ENCODE data around the gene LRP5.
"Not testable (repeated sequence)": the region's sequence is repeated elsewhere in the genome, so short reads cannot be mapped to it uniquely, and the experiment has no call there.

The LRP5 gene

DNA sequence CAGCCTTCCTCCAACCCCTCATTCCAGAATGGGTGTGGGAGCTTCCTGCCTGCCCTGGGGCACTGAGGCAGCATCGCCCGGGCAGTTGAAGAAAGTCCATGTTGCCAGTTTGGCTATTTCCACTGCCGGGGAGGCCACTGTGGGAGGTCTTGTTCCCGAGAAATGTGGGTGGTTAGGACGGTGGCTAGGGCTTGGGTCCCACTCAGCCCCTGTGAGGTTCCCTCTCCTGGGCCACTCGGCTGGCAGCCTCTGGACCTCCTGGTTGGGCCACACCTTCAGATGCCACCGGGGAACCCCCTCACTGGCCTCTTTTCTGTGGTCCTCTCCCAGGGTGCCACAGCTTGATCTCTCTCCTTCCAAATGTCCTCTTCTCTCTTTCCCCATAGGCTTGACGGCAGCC, 143.1 kb downstream of the LRP5 start:
- CTCF ChIA-PET, result interaction anchor here (2.1 kb wide), 1 partner anchor 9 kb away, joined by 6 read pairs; no protein-coding TSS in a partner anchor
- POLR2A ChIA-PET, result no interaction called here
- TF ChIP-seq CTCF (IDR thresholded peaks at IDR 0.05; ENCODE audit: insufficient read depth, low read length, missing control alignments), result no peak
- DNase-seq (ENCODE audit: low read depth, low spot score), result no peak
- no peak overlapping the region for H3K4me3 ChIP-seq (ENCODE audit: low read depth, low read length)

DNA sequence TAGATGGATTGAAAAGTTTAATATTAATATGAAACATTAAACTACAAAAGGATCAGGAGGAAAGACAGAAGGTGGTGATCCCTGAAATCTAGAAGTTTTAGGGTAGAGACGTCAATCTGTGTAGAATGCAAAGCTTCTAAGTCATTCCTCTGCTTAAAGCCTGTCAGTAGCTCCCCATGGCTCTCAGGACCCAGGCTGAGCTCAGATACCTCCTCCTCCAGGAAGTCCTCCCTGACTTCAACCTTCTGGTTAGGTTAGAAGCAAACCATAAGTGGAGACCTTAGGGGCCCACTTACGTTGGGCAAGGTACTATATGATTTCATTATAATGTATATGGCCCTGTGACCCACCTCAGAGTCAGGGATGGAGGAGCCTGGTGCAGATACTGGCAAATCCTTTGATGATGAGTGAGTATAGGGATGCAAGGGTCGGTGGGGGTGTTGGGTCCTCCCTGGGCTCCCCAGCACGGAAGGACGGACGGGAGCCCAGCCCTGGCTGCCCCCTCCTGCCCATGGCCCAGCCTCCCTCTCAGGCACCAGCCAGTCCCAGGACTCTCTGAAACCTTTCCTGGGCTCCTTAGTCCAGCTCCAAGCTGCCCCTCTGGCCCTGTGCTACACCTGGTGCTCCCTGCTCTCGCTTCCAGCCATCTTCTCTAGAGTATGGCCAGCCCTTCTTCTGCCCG, 145.0 kb downstream of the LRP5 start:
- CTCF ChIA-PET, result interaction anchor here (0.8 to 1.4 kb wide), 2 partner anchors 8 to 14 kb away, joined by 3 to 4 read pairs; no protein-coding TSS in a partner anchor
- no peak overlapping the region for H3K4me3 ChIP-seq (ENCODE audit: low read depth, low read length)
- DNase-seq (ENCODE audit: low read depth, low spot score), result no peak
- no peak for TF ChIP-seq CTCF (IDR thresholded peaks at IDR 0.05; ENCODE audit: insufficient read depth, low read length, missing control alignments)
- POLR2A ChIA-PET, result no interaction called here

GRCh38 chr11:68457898-68458249, 145.5 kb downstream of the LRP5 start:
- no peak for TF ChIP-seq CTCF (IDR thresholded peaks at IDR 0.05; ENCODE audit: insufficient read depth, low read length, missing control alignments)
- DNase-seq (ENCODE audit: low read depth, low spot score), result no peak
- POLR2A ChIA-PET, result no interaction called here
- CTCF ChIA-PET, result interaction anchor here (1.4 kb wide), 1 partner anchor 9 kb away, joined by 4 read pairs; no protein-coding TSS in a partner anchor
- no peak overlapping the region for H3K4me3 ChIP-seq (ENCODE audit: low read depth, low read length)

DNA sequence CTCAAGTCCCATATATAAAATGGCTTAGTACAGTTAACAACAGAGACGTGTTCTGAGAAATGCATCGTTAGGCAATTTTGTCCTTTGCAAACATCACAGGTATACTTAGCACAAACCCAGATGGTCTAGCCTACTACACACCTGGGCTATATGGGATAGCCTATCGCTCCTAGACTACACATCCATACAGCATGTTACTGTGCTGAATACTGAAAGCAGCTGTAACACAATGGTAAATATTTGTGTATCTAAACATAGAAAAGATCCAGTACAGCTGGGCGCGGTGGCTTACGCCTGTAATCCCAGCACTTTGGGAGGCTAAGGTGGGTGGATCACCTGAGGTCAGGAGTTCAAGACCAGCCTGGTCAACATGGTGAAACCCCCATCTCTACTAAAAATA, 145.9 kb downstream of the LRP5 start:
- H3K4me3 ChIP-seq (ENCODE audit: low read depth, low read length); DNase-seq (ENCODE audit: low read depth, low spot score); POLR2A ChIA-PET: not testable (repeated sequence)
- CTCF ChIA-PET, result interaction anchor here (1.2 to 1.6 kb wide), 3 partner anchors 10 to 431 kb away, joined by 3 to 4 read pairs (median 3); no protein-coding TSS in a partner anchor

DNA sequence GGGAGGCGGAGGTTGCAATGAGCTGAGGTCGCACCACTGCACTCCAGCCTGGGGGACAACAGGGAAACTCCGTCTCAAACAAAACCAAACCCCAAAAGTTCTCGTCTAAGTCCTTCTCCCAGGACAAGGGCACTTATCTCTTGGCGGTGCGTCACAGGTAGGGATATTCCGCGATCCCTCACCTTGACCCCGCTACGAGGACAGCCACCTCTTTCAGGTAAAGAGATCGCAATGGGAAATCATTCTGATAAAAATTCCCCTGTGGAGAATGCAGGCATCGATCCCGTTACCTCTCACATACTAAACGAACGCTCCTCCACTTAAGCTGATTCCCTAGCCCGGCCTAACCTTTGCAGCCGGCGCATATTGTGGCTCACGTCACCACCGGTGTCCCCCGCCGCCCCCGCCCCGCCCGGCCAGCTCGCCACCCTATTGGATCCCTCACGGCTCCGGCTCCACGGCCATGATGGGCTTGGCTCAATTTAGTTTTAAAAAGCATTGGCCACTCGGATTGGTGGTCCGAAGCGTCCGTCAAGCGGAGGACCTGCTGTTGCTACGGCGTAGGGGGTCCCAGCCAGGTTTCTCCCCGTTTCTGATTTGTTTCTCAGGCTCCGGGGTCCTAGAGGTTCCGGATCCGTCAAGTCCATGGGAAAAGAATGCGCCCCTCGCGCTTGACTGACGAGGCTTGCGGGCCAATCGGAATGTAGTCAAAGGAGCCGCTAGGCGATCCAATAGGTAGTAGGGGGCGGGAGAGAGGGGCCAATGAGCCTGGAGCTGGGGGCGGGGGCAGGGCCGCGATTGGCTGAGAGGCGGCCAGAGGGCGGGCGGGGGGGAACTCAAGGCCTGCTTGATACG, 147.7 kb downstream of the LRP5 start:
- no peak for TF ChIP-seq CTCF (IDR thresholded peaks at IDR 0.05; ENCODE audit: insufficient read depth, low read length, missing control alignments)
- DNase-seq (ENCODE audit: low read depth, low spot score), result peak; percentile 93
- peak overlapping the region; percentile 83 for H3K4me3 ChIP-seq (ENCODE audit: low read depth, low read length)
- ChIA-PET POLR2A (interaction anchor here (0.7 to 1.0 kb wide), 2 partner anchors 188 to 203 kb away, joined by 3 read pairs; partner anchors contain the start of gene C11orf24), CTCF (interaction anchor here (1.0 to 1.6 kb wide), 3 partner anchors 12 to 429 kb away, joined by 3 to 4 read pairs (median 3); no protein-coding TSS in a partner anchor)

DNA sequence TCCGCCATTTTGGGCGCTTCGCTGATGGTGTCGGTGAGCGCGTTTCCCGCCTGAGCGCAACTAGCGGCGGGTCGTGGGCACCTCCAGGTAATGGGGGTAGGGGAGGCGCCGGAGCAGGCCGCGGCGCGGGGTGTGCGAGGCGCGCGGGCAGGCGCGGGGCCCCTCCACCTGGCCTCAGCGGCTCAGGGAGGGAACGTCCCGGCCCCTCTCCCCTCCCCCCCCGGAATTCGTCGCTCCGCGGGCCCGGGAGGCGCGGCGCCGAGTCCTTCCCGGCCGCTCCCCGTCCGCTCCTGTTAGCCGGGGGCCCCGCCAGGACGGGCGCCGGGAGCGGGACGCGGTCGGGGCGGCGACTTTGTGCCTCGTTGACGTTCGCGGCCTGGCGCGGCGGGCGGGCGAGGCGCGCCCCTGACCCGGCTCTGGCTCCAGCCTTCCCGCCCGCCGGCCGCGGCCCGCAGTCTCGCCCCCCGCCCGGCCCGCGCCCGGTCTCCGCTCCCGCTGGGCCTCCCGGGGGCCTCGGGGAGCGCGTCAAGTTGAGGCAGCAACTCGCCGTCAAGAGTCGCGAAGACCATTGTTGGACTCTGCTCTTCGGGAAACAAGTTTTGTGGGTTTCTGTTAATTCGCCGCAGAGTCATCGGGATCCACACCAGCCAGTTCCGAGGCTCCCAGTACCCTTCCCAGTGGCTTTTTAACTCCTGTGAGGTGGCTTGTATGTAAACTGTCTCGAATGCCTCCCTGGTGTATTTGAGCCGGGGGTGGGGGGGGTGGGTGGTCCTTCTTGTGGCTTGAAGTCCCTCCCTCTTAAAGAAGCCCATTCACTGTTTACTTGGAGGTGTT, 148.6 kb downstream of the LRP5 start, which contains the start of gene PPP6R3:
TSS of gene PPP6R3 (plus strand) at position 12 of the 834 bp plus-strand sequence. CDS start 76,913 bp downstream, outside the sequence.
- no peak for TF ChIP-seq CTCF (IDR thresholded peaks at IDR 0.05; ENCODE audit: insufficient read depth, low read length, missing control alignments)
- ChIA-PET CTCF (interaction anchor here (1.0 kb wide), 2 partner anchors 14 to 182 kb away, joined by 3 to 4 read pairs; no protein-coding TSS in a partner anchor), POLR2A (no interaction called here)
- peak within 1 kb of the TSS; percentile 83 for H3K4me3 ChIP-seq (ENCODE audit: low read depth, low read length)
- no peak for DNase-seq (ENCODE audit: low read depth, low spot score)
